A549 treated with AZD2906 at 1 μM for 4 hours (cell line): ENCODE measurements around the gene EFS. TPM values are rescaled to one million over a fixed set of nuclear protein-coding genes. Genes with fewer than 3 reads are reported as not detected.

ENCODE experiments used
- total RNA-seq: library from RNA; stranded (reverse); fragments of 200-300 nt; extraction: Qiagen RNA extraction; gene quantifications from 5 replicates; pipeline ENCODE4 v1.2.3, GENCODE V29; 2022

EFS gene, protein sequence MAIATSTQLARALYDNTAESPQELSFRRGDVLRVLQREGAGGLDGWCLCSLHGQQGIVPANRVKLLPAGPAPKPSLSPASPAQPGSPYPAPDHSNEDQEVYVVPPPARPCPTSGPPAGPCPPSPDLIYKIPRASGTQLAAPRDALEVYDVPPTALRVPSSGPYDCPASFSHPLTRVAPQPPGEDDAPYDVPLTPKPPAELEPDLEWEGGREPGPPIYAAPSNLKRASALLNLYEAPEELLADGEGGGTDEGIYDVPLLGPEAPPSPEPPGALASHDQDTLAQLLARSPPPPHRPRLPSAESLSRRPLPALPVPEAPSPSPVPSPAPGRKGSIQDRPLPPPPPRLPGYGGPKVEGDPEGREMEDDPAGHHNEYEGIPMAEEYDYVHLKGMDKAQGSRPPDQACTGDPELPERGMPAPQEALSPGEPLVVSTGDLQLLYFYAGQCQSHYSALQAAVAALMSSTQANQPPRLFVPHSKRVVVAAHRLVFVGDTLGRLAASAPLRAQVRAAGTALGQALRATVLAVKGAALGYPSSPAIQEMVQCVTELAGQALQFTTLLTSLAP
- not detected in 5 replicates for total RNA-seq

GRCh38 chr14:23365036-23365731 lies at the start of gene EFS:
Gene EFS, minus strand, starts transcription at chr14:23365172. Its CDS starts 147 bp downstream, at chr14:23365025.

GRCh38 chr14:23407516-23408306 lies 42.7 kb upstream of the EFS start, which contains the start of gene MYH6:
Gene MYH6, minus strand, starts transcription at chr14:23408273. Its CDS starts 1,050 bp downstream, at chr14:23407223.

GRCh38 chr14:23376482-23377197 lies 11.7 kb upstream of the EFS start, which contains the start of gene CMTM5:
Gene CMTM5, plus strand, starts transcription at chr14:23377046. Its CDS starts 206 bp downstream, at chr14:23377252.

DNA sequence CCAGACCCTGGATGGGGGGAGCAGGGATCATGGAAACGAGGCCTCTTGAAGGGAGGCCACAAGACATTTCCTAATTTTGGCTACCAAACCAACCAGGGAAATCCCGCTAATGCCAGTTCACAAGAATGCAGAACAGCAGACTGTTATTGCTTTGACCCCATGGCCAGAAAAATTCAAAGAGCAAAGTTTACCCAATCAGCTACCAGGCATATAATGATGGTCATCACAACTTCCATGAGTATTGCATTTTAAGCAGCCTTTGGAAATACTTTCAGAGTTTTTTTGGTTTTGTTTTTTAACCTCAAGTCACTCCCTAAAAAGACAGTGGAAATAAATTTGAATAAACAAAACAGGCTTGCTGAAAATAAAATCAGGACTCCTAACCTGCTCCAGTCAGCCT lies 7.5 kb upstream of the EFS start, which contains the start of gene IL25:
Gene IL25 (plus strand): TSS at position 301 of the 400 bp plus-strand sequence.

GRCh38 chr14:23352506-23353432 lies 12.2 kb downstream of the EFS start, which contains the start of gene SLC22A17:
Gene SLC22A17, minus strand, starts transcription at chr14:23352887.

DNA sequence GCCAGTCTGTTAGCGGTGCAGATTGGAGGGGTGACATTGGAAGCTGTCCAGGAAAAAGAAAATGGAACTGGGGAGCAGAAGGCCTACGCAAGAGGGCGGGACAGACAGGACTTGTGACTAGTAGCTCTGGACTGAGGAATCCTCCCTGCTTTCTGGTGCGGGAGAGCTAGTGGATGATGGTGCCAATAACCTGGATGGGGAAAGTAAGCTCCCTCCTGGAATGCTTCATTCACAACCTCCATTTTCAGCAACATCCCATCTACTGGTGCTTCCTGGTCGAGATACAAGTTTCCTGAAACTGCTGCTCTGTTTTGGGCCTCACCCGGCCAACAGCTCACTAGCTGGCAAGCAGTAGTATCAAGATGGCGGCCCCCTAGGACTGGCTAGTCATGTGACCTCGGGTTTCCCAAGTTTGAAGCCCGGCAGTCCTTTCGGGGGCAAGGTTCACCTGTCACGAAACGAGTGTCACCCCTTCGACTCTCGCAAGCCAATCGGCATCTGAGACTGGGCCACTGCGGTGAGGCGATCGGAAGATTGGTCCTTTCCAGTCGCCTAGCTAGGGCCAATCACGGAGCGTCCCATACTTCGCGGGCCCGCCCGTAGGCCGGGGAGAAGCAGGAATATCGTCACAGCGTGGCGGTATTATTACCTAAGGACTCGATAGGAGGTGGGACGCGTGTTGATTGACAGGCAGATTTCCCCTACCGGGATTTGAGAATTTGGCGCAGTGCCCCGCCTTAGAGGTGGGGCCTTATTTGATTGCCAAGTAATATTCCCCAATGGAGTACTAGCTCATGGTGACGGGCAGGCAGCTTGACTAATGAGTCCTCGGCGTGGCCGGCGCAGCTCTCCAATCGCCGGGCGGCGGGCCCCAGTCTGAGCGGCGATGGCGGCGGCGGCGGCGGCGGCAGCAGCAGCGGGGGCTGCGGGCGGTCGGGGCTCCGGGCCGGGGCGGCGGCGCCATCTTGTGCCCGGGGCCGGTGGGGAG lies 44.1 kb downstream of the EFS start, which contains the start of gene PABPN1:
Gene PABPN1 (plus strand): TSS at position 874 of the 988 bp plus-strand sequence. CDS start 13 bp downstream, at position 887.

GRCh38 chr14:23306412-23307145 lies 58.4 kb downstream of the EFS start, which contains the start of gene BCL2L2:
Gene BCL2L2, plus strand, starts transcription at chr14:23306833. Its CDS starts 935 bp downstream, at chr14:23307768.

Other genes with a start within 250 kb of the EFS start
- 0.06 TPM in 1 of 5 replicates, not detected in the others for gene CEBPE, start 245.9 kb downstream of the EFS start, total RNA-seq
- gene SLC7A8, start 181.5 kb downstream of the EFS start, total RNA-seq: 1.8 to 2.8 TPM (median 1.9 TPM) in 5 replicates
- gene RNF212B, start 127.2 kb downstream of the EFS start, total RNA-seq: not detected in 5 replicates
- 7.0 to 11.6 TPM (median 9.3 TPM) in 5 replicates for gene HOMEZ, start 79.0 kb downstream of the EFS start, total RNA-seq
- 2.6 to 3.7 TPM (median 2.8 TPM) in 5 replicates for gene PPP1R3E, start 62.3 kb downstream of the EFS start, total RNA-seq
- 16.2 to 18.1 TPM (median 17.3 TPM) in 5 replicates for gene BCL2L2, start 58.3 kb downstream of the EFS start, total RNA-seq
- 132 to 144 TPM (median 142 TPM) in 5 replicates for gene PABPN1, start 43.7 kb downstream of the EFS start, total RNA-seq
- 5.5 to 7.4 TPM (median 6.7 TPM) in 5 replicates for gene SLC22A17, start 12.3 kb downstream of the EFS start, total RNA-seq
- gene IL25, start 7.6 kb upstream of the EFS start, total RNA-seq: not detected in 5 replicates
- not detected in 5 replicates for gene CMTM5, start 11.9 kb upstream of the EFS start, total RNA-seq
- gene MYH6, start 43.1 kb upstream of the EFS start, total RNA-seq: 0.08 to 0.17 TPM (median 0.10 TPM) in 5 replicates
- gene MYH7, start 70.5 kb upstream of the EFS start, total RNA-seq: 0.01 to 0.02 TPM (median 0.02 TPM) in 4 of 5 replicates, not detected in the other
- gene NGDN, start 104.5 kb upstream of the EFS start, total RNA-seq: 57.8 to 65.9 TPM (median 60.1 TPM) in 5 replicates
- gene ZFHX2, start 186.6 kb upstream of the EFS start, total RNA-seq: 0.35 to 0.95 TPM (median 0.56 TPM) in 5 replicates
- gene THTPA, start 191.1 kb upstream of the EFS start, total RNA-seq: 12.3 to 15.0 TPM (median 12.8 TPM) in 5 replicates
- 35.3 to 51.0 TPM (median 48.3 TPM) in 5 replicates for gene AP1G2, start 202.6 kb upstream of the EFS start, total RNA-seq
- gene JPH4, start 213.6 kb upstream of the EFS start, total RNA-seq: 0.06 to 0.21 TPM (median 0.11 TPM) in 5 replicates